NCI-H748 (cell line): ENCODE data around the gene UGT3A2.

Experiments
- DNase-seq: peaks from one replicate; lab custom pipeline; 2025; ENCODE audit not compliant: unreplicated experiment; lab: John Stamatoyannopoulos, UW

UGT3A2 gene, protein sequence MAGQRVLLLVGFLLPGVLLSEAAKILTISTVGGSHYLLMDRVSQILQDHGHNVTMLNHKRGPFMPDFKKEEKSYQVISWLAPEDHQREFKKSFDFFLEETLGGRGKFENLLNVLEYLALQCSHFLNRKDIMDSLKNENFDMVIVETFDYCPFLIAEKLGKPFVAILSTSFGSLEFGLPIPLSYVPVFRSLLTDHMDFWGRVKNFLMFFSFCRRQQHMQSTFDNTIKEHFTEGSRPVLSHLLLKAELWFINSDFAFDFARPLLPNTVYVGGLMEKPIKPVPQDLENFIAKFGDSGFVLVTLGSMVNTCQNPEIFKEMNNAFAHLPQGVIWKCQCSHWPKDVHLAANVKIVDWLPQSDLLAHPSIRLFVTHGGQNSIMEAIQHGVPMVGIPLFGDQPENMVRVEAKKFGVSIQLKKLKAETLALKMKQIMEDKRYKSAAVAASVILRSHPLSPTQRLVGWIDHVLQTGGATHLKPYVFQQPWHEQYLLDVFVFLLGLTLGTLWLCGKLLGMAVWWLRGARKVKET

DNA sequence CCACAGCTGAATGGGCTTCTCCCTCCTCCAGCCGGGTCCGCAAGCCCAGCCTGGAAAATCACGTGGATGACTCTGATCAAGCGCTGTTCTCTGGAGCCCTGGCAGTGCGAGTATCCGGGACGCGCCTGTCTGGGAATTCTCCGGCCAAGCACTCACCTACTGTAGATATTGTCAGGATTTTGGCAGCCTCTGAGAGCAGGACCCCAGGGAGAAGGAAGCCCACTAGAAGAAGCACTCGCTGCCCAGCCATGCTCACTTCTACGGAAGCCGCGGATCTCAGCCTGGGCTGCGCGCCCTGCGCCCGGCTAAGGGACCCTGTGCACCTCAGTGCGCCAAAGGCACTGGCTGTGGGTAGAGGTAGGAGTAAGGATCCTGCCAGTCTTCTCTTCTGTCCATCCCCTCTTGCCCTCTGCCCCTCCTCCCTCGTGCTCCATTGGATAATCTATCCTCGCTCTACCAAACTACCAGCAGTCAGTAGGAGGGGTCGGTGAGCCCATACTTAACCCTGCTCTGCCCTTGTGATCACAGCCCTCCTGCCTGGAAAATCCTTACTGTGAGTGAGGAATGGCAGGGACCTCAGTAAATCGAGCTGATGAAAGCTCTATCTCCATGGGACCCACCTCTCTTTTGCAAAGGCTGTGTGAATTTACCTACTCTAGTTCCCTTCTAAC, at the start of gene UGT3A2:
TSS of gene UGT3A2 (minus strand) at position 343 of the 671 bp plus-strand sequence. CDS start at position 250, 93 bp downstream.
- DNase-seq, result no peak

DNA sequence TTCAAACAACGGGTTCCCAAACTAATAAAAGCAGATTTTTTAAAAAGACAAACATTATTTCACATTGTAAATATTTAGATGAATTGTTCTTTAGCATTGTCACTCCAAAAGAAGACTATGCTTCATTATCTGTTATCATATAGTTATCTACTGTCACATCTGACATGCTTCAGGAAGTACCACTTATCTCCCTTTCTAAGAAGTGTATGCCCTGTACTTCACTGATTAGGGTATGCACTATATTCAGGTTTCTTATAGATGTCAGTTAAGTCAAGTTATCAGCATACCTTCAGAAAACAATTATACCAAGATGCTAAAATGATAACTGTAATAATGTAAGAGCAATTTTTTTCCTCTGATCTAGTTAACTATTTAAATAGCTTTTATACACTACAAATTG, 44.6 kb upstream of the UGT3A2 start:
- no peak for DNase-seq

GRCh38 chr5:36108758-36109460, 42.2 kb upstream of the UGT3A2 start:
- DNase-seq, result no peak

DNA sequence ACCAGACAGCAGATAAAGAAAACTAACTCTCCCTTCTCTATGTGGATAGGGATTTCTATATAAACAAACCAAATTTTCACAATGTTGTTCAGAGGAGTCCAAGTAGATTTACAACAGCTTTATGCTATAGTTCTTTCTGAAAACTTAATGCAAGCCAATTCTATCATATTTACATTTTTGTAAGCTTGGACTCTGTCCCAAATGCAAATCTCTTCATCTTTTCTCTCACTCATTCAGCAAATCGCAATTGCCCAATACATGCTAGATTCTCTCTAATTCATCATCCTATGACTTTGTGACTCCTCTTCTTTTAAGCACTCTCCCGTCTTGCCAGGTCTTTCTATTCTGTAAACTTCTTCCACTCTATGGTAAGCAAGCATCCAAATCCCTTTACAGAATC, 39.1 kb upstream of the UGT3A2 start:
- DNase-seq, result no peak

- DNase-seq, result no peak
These were observed 33.1 kb upstream of the UGT3A2 start for GRCh38 chr5:36099748-36100147.

GRCh38 chr5:36096486-36096885, 29.8 kb upstream of the UGT3A2 start:
- no peak for DNase-seq

DNA sequence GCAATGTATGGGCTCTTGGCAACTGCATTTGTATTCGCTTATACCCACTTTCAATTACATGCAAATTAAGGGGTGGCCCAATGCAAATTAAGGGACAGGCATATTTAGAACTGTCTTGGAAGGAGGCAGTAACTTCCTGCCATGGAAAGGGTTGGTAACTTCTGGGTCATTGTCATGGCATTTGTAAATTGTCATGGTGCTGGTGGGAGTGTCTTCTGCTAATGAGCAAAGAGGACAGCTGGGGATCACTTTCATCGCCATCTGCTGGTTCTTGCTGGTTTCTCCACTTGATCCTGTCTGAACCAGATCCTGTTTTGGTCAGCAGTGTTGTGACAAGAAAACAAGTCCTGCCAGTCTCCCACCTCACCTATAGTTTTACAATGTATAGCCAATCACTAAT, 23.3 kb upstream of the UGT3A2 start:
- peak; percentile 53 for DNase-seq

GRCh38 chr5:36079200-36079781, 12.6 kb upstream of the UGT3A2 start:
- peak; percentile 88 for DNase-seq

DNA sequence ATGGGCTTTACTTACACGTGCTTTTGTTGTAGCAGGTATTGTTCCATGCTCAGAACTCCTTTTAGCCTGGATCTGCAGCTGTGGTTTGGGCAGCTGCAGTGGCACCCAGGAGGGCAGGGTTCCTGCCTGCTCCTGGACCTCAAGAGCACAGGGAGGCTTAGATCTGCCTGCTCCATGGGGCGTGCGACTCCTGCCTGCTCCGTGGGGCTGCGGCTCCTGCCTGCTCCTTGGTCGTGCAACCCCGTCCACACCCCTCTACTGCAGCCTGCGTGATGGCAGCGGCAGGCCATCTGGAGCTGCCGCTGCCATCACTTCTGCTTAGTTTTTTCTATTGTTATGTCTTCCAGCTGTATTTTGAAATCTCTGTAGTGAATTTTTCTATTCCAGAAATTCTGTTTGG, 11.7 kb upstream of the UGT3A2 start:
- DNase-seq, result no peak

DNA sequence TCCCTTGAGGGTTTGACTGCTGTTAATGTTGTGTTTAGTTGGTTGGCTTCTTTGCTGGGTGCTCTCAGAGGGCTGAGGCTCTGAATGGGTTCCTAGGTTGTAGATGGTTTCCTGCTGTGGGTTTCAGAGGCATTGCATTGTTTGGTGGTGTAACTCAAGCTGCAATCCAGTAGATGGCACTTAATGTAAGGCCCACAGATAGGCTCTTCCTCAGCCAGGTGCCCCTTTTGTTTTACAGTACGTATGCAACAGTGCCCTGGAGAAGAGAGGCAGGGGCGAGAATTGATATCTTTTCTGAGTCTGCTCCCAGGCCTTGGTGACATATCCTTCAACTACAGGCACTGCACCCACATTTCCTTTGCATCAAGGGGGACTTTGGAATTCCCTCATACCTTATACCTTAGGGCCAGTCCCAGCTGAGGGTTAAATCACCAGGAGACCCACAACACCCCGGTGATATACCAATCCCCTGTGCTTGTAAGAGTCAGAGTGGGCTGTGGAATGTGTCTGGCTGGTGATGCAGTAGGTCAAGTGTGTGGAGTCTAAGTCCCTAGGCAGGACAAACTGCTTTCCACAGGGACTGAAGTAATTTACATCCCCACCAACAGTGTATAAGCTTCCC, 7.0 kb upstream of the UGT3A2 start:
- DNase-seq, result peak; percentile 81

- no peak for DNase-seq
These were observed 4.2 kb upstream of the UGT3A2 start for GRCh38 chr5:36070687-36071571.

DNA sequence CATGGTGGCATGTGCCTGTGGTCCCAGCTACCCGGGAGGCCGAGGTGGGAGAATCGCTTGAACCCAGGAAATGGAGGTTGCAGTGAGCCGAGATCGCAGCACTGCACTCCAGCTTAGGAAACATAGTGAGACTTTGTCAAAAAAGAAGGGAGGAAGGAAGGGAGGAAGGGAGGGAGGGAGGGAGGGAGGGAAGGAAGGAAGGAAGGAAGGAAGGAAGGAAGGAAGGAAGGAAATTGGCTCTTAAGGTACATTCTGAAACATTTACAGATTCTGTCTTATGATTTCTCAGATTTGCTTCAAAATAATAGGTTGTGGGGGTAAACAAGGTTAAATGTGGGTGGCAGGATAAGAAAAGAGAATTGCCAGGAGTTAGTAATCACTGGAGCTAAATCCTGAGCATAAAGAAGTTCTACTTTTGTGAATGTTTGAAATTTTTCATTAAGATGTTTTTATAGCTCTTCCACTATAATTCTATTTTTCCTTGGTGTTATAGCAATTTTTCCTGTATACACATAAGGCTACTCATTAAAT, 2.1 kb upstream of the UGT3A2 start:
- no peak for DNase-seq

DNA sequence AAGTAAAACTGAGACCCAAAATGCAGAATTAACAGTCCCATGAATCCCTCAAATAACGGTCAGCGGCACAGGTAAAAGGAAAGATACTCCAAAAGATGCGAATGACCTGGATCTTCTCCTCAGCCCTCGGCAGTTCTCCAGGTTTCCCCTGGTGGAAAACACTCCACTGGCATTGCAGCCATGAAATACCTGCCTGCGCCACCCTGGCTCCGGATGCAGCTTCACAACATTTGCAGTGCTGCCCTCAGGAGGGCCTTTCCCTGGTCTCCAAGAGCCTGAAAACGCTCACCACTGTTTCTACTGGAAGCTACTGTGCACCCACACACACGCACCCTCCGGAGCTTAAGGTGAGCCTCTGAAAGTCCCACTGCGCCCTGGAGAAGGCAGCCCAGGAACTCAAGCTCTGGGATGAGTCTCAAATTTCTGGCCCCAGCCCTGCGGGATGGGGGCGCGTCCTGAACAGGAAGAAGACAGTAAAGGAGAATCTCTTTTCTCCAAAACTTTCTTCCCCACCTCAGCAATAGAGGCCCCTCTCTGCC, 612 bp downstream of the UGT3A2 start:
- DNase-seq, result no peak

- peak; percentile 39 for DNase-seq
These were observed 6.2 kb downstream of the UGT3A2 start for GRCh38 chr5:36060420-36060887.

DNA sequence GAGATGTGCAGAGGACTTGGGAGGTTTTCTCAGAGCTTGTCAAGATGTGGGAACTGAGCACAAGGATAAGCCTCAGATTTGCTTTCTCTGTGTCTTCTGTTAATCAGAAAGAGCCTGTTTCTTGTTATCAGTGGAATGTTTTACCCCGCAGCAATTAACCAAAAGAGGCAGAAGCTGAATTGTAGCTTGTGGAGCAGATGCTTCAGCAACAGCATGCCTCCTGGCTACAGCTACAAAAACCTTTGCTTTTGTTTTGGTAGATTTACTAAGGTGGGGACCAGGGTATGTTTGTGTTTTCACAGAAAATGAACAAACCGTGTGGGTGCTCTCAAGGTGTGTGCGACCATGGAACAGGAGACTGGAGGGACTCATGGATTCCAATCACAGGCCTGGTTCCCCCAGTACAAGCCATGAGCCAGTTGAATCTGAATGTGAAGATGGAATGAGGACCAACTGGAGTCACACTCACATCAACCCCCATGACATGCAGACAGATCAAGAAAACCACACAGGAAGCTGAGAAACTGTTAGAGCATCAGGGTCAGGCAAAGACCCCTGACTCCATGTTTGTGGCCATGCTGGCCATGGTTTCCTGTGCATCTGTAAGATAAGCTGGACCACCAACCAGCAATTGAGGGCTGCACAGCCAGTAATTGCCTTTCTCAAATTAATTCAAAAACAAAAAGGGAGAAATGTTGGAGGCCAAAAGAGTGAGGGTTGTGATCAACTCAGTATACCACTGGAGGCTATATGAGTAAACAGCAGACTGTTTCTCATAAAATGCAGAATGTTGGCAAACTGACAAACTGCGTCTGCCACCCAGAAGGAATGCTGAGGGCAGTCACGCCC, 6.9 kb downstream of the UGT3A2 start:
- DNase-seq, result no peak

- DNase-seq, result no peak
These were observed 7.9 kb downstream of the UGT3A2 start for GRCh38 chr5:36058776-36059175.

GRCh38 chr5:36057386-36057785, 9.3 kb downstream of the UGT3A2 start:
- DNase-seq, result no peak

DNA sequence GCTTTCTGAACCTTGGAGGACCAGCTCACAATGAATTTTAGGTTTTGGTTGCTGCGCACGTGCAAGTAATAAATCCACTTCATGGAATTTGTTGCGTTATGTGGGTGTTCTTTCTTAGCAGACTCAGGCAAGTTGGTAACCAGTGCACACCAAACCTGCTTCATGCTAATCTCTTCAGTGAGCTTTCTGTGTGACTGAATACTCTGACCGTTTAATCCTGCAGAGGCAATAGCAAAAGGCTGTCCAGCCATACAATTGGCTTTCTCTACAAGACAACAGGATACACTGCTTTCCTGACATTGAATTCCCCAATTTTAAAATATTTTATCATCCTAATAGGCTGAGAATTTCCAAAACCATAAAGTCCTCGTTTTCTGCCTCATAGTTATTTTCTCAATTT, 10.3 kb downstream of the UGT3A2 start:
- DNase-seq, result no peak
